Activated CD4-positive, alpha-beta T cell treated with anti-CD3 and anti-CD28 coated beads for 1 hour (primary cell): Measurements from ENCODE around the gene KAZN.

ENCODE experiments used
- DNase-seq: peaks from one replicate; pipeline ENCODE4 v3.0.0-alpha.2; 2020

Gene KAZN

GRCh38 chr1:14648896-14649855 lies 50.7 kb downstream of the KAZN start:
- DNase-seq: no peak

GRCh38 chr1:14649976-14650375 lies 51.5 kb downstream of the KAZN start:
- no peak for DNase-seq

- no peak for DNase-seq
Measured at GRCh38 chr1:14650951-14651350, 52.5 kb downstream of the KAZN start.

GRCh38 chr1:14652840-14653239 lies 54.4 kb downstream of the KAZN start:
- no peak for DNase-seq

- no peak for DNase-seq
Measured at GRCh38 chr1:14653461-14653960, 55.0 kb downstream of the KAZN start.

GRCh38 chr1:14654554-14654953 lies 56.1 kb downstream of the KAZN start:
- DNase-seq: no peak

- DNase-seq: no peak
Measured at GRCh38 chr1:14655385-14655784, 56.9 kb downstream of the KAZN start.

GRCh38 chr1:14656384-14656937 lies 58.0 kb downstream of the KAZN start:
- DNase-seq: no peak

GRCh38 chr1:14658642-14659041 lies 60.2 kb downstream of the KAZN start:
- DNase-seq: no peak

- DNase-seq: no peak
Measured at GRCh38 chr1:14659913-14660312, 61.4 kb downstream of the KAZN start.

GRCh38 chr1:14660801-14661200 lies 62.3 kb downstream of the KAZN start:
- DNase-seq: no peak

GRCh38 chr1:14661222-14661621 lies 62.7 kb downstream of the KAZN start:
- DNase-seq: no peak

GRCh38 chr1:14662116-14662515 lies 63.6 kb downstream of the KAZN start:
- no peak for DNase-seq

- DNase-seq: no peak
Measured at GRCh38 chr1:14663773-14664172, 65.3 kb downstream of the KAZN start.

- DNase-seq: no peak
Measured at GRCh38 chr1:14666373-14666772, 67.9 kb downstream of the KAZN start.

- DNase-seq: no peak
Measured at GRCh38 chr1:14666962-14667650, 68.6 kb downstream of the KAZN start.

- no peak for DNase-seq
Measured at GRCh38 chr1:14667651-14667984, 69.1 kb downstream of the KAZN start.

- DNase-seq: no peak
Measured at GRCh38 chr1:14668538-14668937, 70.1 kb downstream of the KAZN start.

- DNase-seq: no peak
Measured at GRCh38 chr1:14672005-14672404, 73.5 kb downstream of the KAZN start.

- no peak for DNase-seq
Measured at GRCh38 chr1:14674030-14674429, 75.5 kb downstream of the KAZN start.

- no peak for DNase-seq
Measured at GRCh38 chr1:14676400-14676799, 77.9 kb downstream of the KAZN start.

GRCh38 chr1:14677292-14677971 lies 78.9 kb downstream of the KAZN start:
- DNase-seq: no peak

- no peak for DNase-seq
Measured at GRCh38 chr1:14678011-14678638, 79.6 kb downstream of the KAZN start.
